Neuronal stem cell (in vitro differentiated cells): Measurements from ENCODE around the gene DUS1L.

ENCODE experiments used
- DNase-seq: peaks from one replicate; pipeline ENCODE4 v3.0.0-alpha.2; 2013; ENCODE audit warnings: low spot score
- H2AFZ ChIP-seq: one replicate; pipeline ENCODE4 v1.6.1; 2013; ENCODE audit warnings: mild to moderate bottlenecking, low read length, inconsistent platforms
- H2AK5ac ChIP-seq: 2 replicates; pipeline ENCODE4 v1.6.1; 2013; ENCODE audit warnings: low read depth, mild to moderate bottlenecking, inconsistent platforms, low read length, moderate library complexity, mixed read lengths
- H2BK120ac ChIP-seq: 2 replicates; pipeline ENCODE4 v1.6.1; 2013; ENCODE audit warnings: low read depth, mild to moderate bottlenecking, inconsistent platforms, low read length, moderate library complexity, mixed read lengths
- H2BK12ac ChIP-seq: one replicate; pipeline ENCODE4 v1.6.1; 2013; ENCODE audit warnings: low read length, inconsistent platforms
- H2BK15ac ChIP-seq: 2 replicates; pipeline ENCODE4 v1.6.1; 2013; ENCODE audit warnings: mild to moderate bottlenecking, low read length, inconsistent platforms, mixed read lengths
- H2BK5ac ChIP-seq: one replicate; pipeline ENCODE4 v1.6.1; 2013; ENCODE audit warnings: inconsistent platforms, mild to moderate bottlenecking, low read length, moderate library complexity
- H3K14ac ChIP-seq: one replicate; pipeline ENCODE4 v1.6.1; 2013; ENCODE audit warnings: low read length, inconsistent platforms
- H3K18ac ChIP-seq: 2 replicates; pipeline ENCODE4 v1.6.1; 2013; ENCODE audit warnings: low read length, inconsistent platforms
- H3K23ac ChIP-seq: 2 replicates; pipeline ENCODE4 v1.6.1; 2013; ENCODE audit warnings: low read depth, mild to moderate bottlenecking, mixed read lengths, low read length, inconsistent platforms; ENCODE audit not compliant: poor library complexity
- H3K27ac ChIP-seq: replicated peaks from 3 replicates; pipeline ENCODE4 v1.5.1; 2013; ENCODE audit warnings: low read length, inconsistent platforms
- H3K27me3 ChIP-seq, 3 experiments: 2 replicates each; pipeline ENCODE4 v1.6.1; 2013; ENCODE audit warnings: low read length in 3 of 3, mild to moderate bottlenecking in 2 of 3, inconsistent platforms in 1 of 3, low read depth in 1 of 3, mixed read lengths in 1 of 3, moderate library complexity in 1 of 3; ENCODE audit not compliant: control insufficient read depth in 3 of 3, insufficient read depth in 3 of 3
- H3K36me3 ChIP-seq, 2 donors: replicated peaks in 1 of 2; 2 replicates each; pipeline ENCODE4 v1.6.1; 2013; ENCODE audit warnings: low read length in 2 of 2; ENCODE audit not compliant: control insufficient read depth in 2 of 2, insufficient read depth in 2 of 2
- H3K4ac ChIP-seq: 2 replicates; pipeline ENCODE4 v1.6.1; 2013; ENCODE audit warnings: inconsistent platforms, mild to moderate bottlenecking, low read length, moderate library complexity
- H3K4me1 ChIP-seq, 2 donors: 1 replicate in 1 of 2; 2 replicates in 1 of 2; pipeline ENCODE4 v1.6.1; 2013; ENCODE audit warnings: low read length in 2 of 2, low read depth in 1 of 2; ENCODE audit not compliant: control insufficient read depth in 2 of 2, insufficient read depth in 1 of 2
- H3K4me2 ChIP-seq: one replicate; pipeline ENCODE4 v1.6.1; 2013; ENCODE audit warnings: mild to moderate bottlenecking, low read length, inconsistent platforms; ENCODE audit not compliant: insufficient read depth, poor library complexity, severe bottlenecking
- H3K4me3 ChIP-seq, 2 donors: 2 replicates each; pipeline ENCODE4 v1.5.1; 2013; ENCODE audit warnings: low read length in 2 of 2, mild to moderate bottlenecking in 2 of 2, inconsistent platforms in 1 of 2, moderate library complexity in 1 of 2
- H3K79me1 ChIP-seq: one replicate; pipeline ENCODE4 v1.6.1; 2013; ENCODE audit warnings: low read depth, mild to moderate bottlenecking, inconsistent platforms, low read length, moderate library complexity
- H3K9ac ChIP-seq: one replicate; pipeline ENCODE4 v1.6.1; 2013; ENCODE audit warnings: mild to moderate bottlenecking, low read depth, low read length, inconsistent platforms; ENCODE audit not compliant: poor library complexity
- H3K9me3 ChIP-seq, 2 donors: replicated peaks in 1 of 2; 2 replicates each; pipeline versions ENCODE3 to v1.6.1; 2013; ENCODE audit warnings: low read length in 2 of 2, mild to moderate bottlenecking in 2 of 2, inconsistent platforms in 1 of 2, low read depth in 1 of 2, mixed read lengths in 1 of 2, moderate library complexity in 1 of 2; ENCODE audit not compliant: control insufficient read depth in 2 of 2, insufficient read depth in 1 of 2
- H4K8ac ChIP-seq: one replicate; pipeline ENCODE4 v1.6.1; 2013; ENCODE audit warnings: low read depth, mild to moderate bottlenecking, inconsistent platforms, low read length, moderate library complexity
- H4K91ac ChIP-seq: one replicate; pipeline ENCODE4 v1.6.1; 2013; ENCODE audit warnings: low read length, low read depth, mild to moderate bottlenecking, inconsistent platforms; ENCODE audit not compliant: poor library complexity
- WGBS, 2 donors: extraction: QIAGEN DNeasy Blood & Tissue Kit; methylation state at CpG; one replicate each; pipeline ENCODE4 v1.1.7; 2013; ENCODE audit warnings: missing lambda C conversion rate in 2 of 2, mixed read lengths in 1 of 2; ENCODE audit not compliant: insufficient read length in 2 of 2, insufficient replicate concordance in 1 of 2; ENCODE audit errors: extremely low coverage in 2 of 2; 5-methylcytosine and 5-hydroxymethylcytosine counted together

The DUS1L gene

DNA sequence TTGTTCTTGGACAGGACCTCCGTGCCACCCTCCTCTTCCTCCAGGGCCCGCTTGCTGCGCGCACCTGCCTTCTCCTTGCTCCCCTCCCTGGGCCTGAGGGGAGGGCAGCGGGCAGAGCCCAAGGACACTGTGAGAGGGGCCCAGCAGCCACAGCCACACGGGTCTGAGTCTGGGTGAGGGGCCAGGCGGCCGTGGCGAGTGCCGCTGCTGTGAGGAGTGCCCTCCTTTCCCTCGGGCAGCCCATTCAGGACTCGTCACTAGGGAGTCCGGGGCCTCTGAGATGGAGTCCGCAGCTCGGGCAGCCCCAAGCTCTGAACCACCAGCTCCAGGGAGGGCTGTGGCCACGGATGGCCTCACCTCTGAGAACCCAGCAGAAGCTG, 5.6 kb downstream of the DUS1L start:
- Histone ChIP-seq H2BK120ac (no peak overlapping the region), H2BK12ac (no peak overlapping the region), H3K79me1 (peaks cover 11% of the 10 kb centered on the region), H3K9ac (no peak overlapping the region), H4K91ac (no peak overlapping the region), H3K4ac (no peak overlapping the region), H3K4me2 (no peak overlapping the region), H4K8ac (no peak overlapping the region), H3K18ac (no peak overlapping the region), H2AK5ac (no peak overlapping the region), H3K36me3 (peaks cover 66 to 89% of the 10 kb centered on the region in 2 donors), H3K23ac (no peak overlapping the region), H2BK15ac (no peak overlapping the region), H3K14ac (no peak overlapping the region), H3K9me3 (no peaks in the 10 kb centered on the region), H3K27me3 (no peaks in the 10 kb centered on the region), H3K27ac (no peak overlapping the region), H2BK5ac (no peak overlapping the region), H3K4me1 (peaks cover 4 to 7% of the 10 kb centered on the region in 2 donors), H2AFZ (no peak overlapping the region), H3K4me3 (no peak overlapping the region)
- DNase-seq = no peak
- no CpG with 5 or more reads among the region's 16 CpGs for WGBS, 2 donors

DNA sequence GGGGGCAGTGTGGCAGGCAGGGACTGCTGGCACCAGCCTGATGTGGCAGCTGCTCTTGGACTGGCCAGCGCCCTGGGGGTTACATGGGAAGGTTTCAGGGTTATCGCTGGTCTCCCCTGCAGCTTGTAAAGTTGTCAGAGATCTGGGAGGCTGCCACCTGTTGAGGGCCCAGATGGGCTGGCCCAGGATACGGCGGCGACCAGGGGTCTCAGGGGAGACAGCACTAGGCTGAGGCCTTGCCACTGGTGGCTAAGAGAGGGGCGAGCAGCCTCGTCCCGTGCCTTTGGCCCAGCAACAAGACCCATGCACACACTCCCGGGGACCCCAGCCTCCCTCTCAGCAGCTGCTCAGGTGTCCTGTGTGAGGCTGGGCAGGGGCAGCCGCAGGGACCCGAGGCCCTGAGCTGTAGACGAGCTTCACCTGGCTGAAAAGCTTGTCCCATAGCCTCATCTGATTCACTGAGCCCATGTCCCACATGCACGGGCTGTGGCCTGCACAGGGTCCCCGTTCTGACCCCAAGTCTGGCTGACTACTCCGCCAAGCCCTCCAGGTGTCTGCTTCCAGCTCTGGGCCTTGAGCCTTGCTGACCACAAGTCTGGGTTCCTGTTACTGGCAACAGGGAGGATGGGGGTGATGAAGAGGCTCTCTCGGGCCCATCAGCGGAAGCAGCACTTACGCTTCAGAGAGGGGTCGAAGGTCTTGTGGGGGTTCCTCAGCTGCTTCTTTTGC, 6.2 kb downstream of the DUS1L start:
- WGBS, 2 donors = no CpG with 5 or more reads among the region's 19 CpGs
- peak overlapping the region in 1 of 2 donors; percentile 22 for H3K4me3 ChIP-seq

DNA sequence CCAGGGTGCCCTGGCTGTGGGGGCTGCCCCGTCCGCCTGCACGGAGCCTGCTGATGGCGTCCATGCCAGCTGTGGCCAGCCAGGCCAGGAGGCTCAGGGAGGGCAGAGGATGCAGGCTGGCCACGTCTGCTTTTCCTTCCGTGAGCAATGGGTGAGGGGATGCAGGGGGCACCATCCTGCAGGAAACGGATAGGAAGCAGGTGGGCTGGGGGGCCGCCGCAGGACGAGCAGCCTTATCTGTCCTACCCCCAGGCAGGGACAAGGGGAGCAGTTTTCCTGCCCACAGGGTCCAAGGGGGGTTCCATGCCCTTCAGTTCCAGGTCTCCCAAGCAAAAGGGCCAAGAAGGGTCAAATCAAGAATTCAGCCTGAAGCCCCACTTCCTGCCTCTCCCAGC, 6.8 kb downstream of the DUS1L start:
- no peak overlapping the region for H2AFZ ChIP-seq
- no peak overlapping the region for H3K9ac ChIP-seq
- no peaks in the 10 kb centered on the region for H3K9me3 ChIP-seq
- H2BK15ac ChIP-seq = no peak overlapping the region
- peaks cover 72 to 98% of the 10 kb centered on the region in 2 donors for H3K36me3 ChIP-seq
- peaks cover 8% of the 10 kb centered on the region for H3K79me1 ChIP-seq
- H3K4ac ChIP-seq = no peak overlapping the region
- H2BK5ac ChIP-seq = no peak overlapping the region
- peak overlapping the region; percentile 22 for H2BK12ac ChIP-seq
- H4K91ac ChIP-seq = no peak overlapping the region
- H3K4me1 ChIP-seq = no peaks in the 10 kb centered on the region
- no peak overlapping the region for H3K14ac ChIP-seq
- H3K4me3 ChIP-seq = peak overlapping the region in 1 of 2 donors; percentile 22
- no peak for DNase-seq
- H2AK5ac ChIP-seq = no peak overlapping the region
- H3K27me3 ChIP-seq = no peaks in the 10 kb centered on the region
- no peak overlapping the region for H4K8ac ChIP-seq
- no peak overlapping the region for H2BK120ac ChIP-seq
- no peak overlapping the region for H3K4me2 ChIP-seq
- no peak overlapping the region for H3K18ac ChIP-seq
- H3K27ac ChIP-seq = no peak overlapping the region
- no CpG with 5 or more reads among the region's 10 CpGs for WGBS, 2 donors
- H3K23ac ChIP-seq = peak overlapping the region; percentile 55

More for the DNA sequence above, 6.2 kb downstream of the DUS1L start:
- Histone ChIP-seq H3K14ac (no peak overlapping the region), H2BK15ac (no peak overlapping the region), H3K9me3 (no peaks in the 10 kb centered on the region), H3K9ac (no peak overlapping the region), H3K23ac (no peak overlapping the region), H2BK5ac (no peak overlapping the region), H2BK12ac (no peak overlapping the region), H3K4me1 (peaks cover under 1 to 1% of the 10 kb centered on the region in 2 donors), H3K18ac (no peak overlapping the region), H3K4ac (no peak overlapping the region), H4K8ac (no peak overlapping the region), H3K36me3 (peaks cover 70 to 95% of the 10 kb centered on the region in 2 donors), H3K4me2 (no peak overlapping the region), H2AK5ac (no peak overlapping the region), H2BK120ac (no peak overlapping the region), H3K27me3 (no peaks in the 10 kb centered on the region), H2AFZ (no peak overlapping the region), H4K91ac (no peak overlapping the region), H3K79me1 (peaks cover 10% of the 10 kb centered on the region), H3K27ac (no peak overlapping the region)
- no peak for DNase-seq

DNA sequence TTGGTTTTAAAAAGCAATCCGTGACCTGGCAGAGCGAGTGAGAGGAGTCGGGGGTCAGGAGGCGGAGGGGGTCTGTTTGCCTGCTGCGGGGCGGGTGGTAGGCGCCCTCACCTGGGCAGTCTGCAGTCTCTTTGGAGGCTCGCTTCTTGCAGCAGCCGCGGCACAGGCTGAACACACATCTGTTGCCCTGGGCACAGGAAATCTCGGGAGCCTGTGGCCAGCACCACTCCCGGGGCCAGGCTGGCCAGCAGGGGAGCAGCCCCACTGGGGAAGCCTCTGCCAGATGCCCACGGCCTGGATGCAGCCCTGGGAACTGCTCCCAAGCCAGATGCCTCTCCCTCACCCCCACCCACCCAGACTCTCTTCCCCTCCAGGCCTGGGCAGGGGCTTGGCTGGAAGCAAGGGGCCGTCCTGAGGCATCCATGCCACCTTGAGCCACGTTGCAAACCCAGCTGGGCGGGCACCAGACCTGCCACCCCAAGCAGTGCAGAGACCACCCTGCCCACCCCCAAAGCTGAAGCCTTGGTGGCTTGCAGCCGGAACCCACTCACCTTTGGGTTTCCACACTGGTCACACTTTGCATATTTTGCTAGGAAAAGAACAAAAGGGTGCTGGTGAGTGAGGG, 7.3 kb downstream of the DUS1L start:
- H2BK5ac ChIP-seq = no peak overlapping the region
- WGBS, 2 donors = no CpG with 5 or more reads among the region's 17 CpGs
- H3K14ac ChIP-seq = no peak overlapping the region
- H2AFZ ChIP-seq = no peak overlapping the region
- DNase-seq = no peak
- no peak overlapping the region for H2BK120ac ChIP-seq
- H3K9ac ChIP-seq = no peak overlapping the region
- H3K4me3 ChIP-seq = no peak overlapping the region
- no peak overlapping the region for H3K4ac ChIP-seq
- H2BK15ac ChIP-seq = no peak overlapping the region
- H3K18ac ChIP-seq = no peak overlapping the region
- H3K4me2 ChIP-seq = no peak overlapping the region
- H2AK5ac ChIP-seq = no peak overlapping the region
- H3K79me1 ChIP-seq = peaks cover 8% of the 10 kb centered on the region
- no peak overlapping the region for H3K27ac ChIP-seq
- peaks cover 70 to 98% of the 10 kb centered on the region in 2 donors for H3K36me3 ChIP-seq
- H3K4me1 ChIP-seq = no peaks in the 10 kb centered on the region
- peak overlapping the region; percentile 55 for H3K23ac ChIP-seq
- H2BK12ac ChIP-seq = peak overlapping the region; percentile 22
- no peak overlapping the region for H4K91ac ChIP-seq
- no peak overlapping the region for H4K8ac ChIP-seq
- no peaks in the 10 kb centered on the region for H3K9me3 ChIP-seq
- H3K27me3 ChIP-seq = no peaks in the 10 kb centered on the region
